NCI-H2196 (cell line): ENCODE data around the gene MPPED2.

ENCODE experiments used
- DNase-seq: peaks from one replicate; lab custom pipeline; 2025; ENCODE audit not compliant: unreplicated experiment; lab: John Stamatoyannopoulos, UW

MPPED2 gene

DNA sequence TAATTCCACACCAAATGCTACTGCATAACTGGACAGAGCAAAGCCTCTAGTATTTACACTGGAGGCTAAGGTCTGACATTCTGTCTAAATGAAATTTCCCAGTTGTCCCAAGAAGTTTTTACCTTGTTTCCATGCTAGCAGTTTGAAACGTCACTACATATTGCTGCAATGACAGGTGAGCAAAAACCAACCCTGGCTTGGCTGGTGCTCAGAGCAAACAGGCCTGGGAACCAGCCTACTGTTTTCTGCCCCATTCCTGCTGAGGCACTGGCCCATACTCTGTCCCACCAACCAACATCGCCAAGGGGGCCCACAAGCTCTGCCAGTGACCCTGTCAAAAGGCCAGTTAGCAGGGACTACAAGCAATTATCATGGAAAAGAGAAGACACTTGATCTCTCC is 131.1 kb downstream of the MPPED2 start:
- DNase-seq: no peak

DNA sequence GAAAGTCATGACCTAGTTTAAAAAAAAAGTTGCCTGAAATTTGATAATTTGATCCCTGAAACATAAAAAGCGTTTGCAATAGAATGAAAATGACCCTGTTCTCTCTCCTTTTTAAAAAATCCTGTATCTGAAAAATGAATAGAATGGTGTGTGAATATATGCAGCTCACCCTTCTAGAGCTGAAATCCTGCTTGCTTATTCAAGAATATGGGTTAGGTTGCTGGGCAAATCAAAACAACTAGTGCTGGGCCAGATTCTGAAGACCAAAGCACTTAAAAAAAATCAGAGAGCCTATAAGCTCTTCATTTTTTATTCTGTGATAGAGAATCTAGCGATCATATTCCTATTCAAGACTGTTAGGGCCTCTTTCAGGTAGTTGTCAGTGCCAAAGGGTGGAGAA is 131.6 kb downstream of the MPPED2 start:
- no peak for DNase-seq

DNA sequence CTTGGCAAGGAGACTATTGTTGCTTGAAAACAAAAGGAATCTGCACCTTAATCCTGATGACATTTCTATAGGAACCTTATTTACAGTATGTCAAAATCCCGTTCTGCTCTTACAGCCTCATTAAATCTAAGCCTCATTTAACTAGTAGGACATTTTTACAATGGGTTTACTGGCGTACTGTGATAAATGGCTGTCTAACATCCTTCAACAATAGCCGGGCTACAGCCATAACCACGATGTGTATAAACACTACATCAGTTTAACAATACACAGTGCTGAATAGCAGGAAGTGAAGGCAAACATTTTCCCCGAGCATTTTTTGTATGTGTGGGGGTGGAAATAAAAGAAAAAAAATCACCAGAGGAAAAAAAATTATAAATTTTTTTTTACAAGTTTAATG is 132.0 kb downstream of the MPPED2 start:
- no peak for DNase-seq

DNA sequence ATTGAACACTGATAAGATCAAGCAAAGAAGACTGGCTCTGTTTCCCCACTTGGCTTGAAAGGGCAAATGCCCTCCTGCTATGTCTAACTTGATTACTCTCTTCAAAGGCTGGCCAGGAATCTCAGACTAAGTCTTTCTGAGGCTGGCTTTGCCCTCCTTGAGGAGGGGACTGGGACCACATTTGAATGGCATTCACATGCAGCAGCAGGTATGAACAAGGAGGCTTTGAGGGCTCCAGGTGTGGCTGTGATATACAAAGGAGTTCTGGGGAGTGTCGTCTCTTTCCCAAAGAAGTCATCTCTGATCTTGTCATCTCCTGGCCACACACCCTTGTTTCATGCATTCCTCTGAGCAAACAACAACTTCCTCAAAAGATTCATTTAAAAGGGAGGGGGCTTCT is 132.4 kb downstream of the MPPED2 start:
- DNase-seq: no peak

DNA sequence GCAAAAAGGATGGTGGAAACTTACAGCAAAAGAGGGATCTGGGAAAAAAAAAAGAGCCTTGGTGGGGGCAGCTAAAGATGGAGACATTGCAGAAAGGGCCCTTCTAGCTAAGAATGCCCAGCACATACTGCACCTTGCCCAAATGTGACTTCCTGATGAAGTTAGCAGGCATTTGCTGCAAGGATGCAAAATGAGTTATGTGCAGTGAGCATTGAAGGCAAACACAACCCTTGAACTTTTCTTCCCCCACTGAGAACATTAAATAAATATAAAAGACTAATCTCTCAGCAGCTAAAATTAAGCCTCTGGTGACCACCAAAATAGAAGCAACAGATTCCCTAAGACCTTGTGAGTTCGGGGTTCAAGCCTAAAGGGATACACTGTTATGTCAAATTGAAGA is 133.3 kb downstream of the MPPED2 start:
- DNase-seq: no peak

DNA sequence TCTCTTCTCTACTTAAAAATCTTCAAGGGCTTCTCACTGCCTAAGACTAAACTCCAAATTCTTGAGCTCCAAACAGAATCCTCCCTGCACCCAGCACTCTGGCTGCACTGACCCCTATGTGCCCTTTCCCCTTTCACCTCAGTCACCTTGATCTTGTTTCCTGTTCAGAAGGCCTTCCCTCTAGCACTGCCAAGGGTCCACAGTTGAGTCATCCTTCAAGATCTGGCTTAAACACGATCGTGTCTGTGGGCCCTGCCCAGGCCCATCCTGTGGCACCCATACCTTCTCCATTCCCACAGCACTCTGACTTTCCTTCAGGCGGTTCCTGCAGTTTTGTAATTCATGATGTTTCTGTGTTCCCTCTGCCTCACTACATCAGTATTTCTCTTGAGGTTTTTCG is 134.0 kb downstream of the MPPED2 start:
- DNase-seq: no peak

DNA sequence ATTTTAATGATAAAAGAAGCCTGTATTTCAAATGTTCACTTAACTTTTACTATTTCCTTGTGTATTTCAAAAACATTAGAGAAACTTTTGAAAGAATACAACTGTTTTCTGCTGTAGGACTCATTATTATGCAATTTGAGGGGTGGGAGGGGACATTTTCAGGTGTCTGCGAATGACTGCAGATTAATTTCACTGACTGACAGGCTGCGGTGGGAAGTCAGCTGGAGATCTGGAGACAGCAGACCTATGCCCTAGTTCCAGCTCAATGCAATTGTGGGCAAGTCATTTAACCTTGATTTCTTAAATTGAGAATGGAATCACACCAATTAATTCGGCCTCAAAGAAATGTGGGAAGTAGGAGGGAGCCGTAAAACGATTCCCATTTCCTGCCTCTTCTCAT is 134.5 kb downstream of the MPPED2 start:
- DNase-seq: no peak

DNA sequence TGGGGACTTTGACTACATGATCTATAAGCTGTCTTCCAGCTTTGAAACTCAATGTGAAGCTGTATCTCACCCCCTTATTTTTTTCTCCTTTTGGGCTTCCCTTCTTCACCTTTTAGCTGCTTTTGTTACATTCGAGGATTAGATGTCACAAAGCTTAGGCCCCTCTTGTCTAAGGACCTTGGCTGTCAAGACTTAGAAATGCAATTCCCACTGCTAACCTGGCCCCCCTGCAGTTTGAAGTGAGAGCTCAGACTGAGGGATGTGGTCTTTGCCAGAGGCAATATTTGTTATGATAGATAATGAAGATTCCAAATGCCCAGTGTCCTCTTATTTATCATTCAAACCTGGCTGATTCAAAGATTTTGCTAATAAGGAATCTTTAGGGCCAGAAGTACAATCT is 135.0 kb downstream of the MPPED2 start:
- no peak for DNase-seq

DNA sequence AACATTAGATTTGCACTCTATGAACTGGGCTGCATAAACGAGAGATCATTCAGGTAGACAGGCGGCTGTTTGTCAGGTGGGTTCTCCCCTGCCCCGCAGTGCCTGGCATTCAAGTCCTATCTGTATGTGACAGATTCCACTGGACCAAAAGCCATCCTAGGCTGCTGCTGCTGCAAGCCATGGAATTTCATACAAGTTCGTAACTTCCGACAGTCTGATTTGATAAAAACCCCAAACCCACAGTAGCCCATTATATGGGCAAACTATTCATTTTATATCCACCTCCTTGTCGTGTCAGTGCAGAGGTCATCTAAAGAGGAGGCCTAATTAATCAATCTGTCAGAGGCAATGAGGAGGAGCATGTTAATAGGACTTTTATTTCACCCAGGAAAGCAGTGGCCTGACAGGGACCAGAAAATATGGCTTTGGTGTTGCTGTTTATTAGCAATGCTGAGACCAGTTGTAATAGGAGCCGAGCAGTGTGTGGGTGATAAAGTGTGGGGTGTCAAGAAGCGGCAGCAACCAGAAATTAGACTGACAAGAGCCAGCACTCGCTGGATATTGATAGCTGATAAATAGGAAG is 139.0 kb downstream of the MPPED2 start:
- DNase-seq: no peak

DNA sequence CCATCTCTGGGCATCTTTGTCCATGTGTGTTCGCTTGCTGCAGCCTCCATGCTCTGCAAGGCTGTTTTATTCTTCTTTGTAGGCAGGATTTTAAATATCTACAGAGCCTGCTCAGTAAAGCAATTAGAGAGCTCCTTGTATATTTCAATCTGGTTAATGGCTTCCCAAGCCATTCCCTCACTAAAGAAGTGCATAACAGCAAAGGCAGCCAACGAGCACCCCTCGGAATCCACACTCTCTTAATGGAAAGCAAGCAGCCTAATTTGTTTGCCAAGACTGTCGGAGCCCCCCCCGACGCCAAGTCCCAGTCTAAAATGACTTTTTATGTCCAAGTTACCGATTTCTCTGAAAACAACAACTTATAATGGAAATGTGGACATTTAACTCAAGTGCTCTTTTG is 139.6 kb downstream of the MPPED2 start:
- DNase-seq: no peak

DNA sequence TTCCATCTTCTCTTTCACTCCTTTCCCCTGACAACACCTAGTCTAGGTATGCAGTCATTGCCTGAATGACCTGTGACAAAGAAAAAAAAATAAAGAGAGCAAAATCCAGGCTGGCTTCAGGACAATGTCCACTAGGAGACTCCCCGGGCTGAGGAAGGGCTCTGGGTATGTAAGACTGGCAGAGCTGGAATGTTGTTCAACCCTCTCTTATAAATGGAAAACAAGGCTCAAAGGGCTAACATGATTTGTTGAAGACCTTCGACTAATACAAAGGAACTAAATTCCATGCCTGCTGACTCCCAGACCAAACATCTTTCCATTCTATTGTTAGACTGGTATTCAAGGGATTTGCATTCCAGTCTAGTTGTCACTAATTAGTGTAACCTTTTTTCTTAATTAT is 141.1 kb downstream of the MPPED2 start:
- no peak for DNase-seq

DNA sequence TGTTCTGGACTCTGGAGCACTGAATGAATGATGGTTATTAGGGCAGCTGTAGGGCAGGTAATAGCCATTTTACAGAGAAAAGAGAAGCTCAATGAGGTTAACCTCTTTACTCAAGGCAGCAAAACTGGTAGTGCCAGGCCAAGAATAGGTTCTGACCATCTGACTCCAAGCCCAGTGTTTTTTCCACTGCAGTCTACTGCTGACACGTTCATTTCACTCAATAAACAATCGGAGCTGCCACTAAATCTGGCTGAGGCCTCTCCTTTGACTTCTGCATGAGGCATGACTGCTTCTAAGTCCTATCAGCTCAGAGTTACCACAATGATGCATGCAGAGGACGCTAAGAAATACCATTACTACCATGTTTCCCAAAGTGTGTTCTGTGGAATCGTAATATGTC is 145.6 kb downstream of the MPPED2 start:
- DNase-seq: no peak

DNA sequence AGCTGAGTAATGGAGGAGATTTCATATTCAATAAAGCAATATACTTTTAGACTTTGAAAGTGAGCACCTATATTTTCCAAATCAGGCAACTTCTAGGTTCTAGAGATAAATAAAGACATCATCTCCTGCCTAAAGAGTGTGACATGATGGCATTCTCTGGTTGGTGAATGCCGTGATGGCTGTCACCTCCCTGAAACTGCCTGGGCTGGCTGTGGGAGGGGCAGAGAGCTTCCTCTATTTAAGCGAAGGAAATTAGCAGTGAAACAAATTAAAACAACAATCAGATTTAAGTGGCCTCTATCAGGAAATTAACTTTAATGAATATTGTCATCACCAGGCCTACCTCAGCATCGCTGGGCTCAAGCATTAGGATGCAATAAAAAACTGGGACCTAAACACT is 149.4 kb downstream of the MPPED2 start:
- no peak for DNase-seq

DNA sequence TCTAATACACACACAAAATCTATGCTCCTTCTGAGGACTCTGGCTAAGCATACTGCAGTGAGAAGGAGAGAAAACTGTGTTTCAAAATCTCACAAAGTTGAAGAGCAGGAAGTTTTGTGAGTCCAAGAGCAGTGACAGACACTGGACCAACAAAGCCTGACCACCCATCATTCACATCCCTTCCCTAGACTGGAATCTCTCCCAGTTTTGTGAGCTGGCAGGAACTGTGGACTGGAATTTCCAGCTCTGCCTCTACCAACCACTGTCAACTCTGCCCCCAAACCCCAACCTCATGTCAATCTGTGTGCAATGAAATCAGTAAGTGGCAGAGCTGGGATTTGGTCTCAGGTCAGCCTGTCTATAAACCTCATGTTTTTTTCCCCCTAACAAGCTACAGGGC is 150.7 kb downstream of the MPPED2 start:
- no peak for DNase-seq

DNA sequence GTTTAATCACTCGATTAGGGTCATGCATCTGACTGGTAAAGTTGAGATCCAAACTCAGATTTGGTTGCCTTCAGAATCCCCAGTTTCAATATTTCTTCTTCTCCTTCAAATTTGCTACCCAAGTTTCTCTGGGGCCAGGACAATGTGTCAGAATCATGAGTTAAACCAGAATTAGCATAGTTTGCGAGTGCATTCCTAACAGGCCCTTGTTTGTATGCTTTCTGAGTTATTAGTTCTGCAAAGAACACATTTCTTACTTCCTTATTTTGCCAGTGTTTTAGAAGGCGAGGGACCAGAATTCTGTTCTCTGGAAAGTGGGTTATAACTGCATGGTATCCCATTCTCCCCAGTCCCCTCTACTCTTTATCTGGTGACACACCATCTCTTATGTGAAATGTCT is 151.3 kb downstream of the MPPED2 start:
- DNase-seq: no peak

DNA sequence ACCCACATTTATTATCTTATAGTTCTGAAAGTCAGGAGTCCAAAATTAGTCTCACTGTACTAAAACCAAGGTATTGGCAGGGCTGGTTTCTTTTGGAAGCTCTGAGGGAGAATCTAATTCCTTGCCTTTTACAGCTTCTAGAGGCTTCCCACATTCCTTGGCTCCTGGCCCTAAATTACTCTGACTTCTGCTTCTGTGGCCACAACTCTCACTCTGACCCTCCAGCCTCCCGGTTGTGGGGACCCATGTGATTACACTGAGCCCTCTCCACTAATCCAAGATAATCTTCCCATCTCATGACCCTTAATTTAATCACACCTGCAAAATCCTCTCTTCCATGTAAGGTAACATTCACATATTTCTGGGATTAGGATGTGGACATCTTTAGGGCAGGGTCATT is 152.3 kb downstream of the MPPED2 start:
- DNase-seq: no peak

DNA sequence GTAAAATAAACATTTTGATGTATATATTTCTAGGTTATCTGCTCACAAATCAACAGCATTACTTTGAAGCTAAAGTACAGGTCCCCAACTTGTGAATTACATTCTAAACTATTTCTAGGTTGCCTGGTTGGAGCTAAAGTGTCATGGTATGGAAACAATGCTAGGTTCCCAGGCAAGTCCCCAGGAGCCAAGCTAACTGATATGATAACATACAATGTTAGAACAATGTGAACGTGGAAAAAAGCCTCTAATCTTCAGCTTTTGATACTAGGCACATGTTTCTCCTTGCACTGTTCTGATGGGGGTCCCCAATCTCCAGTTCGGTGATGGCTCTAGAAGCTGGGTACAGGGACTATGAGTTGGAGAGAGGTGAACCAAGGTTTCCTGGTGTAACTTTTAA is 153.4 kb downstream of the MPPED2 start:
- no peak for DNase-seq

DNA sequence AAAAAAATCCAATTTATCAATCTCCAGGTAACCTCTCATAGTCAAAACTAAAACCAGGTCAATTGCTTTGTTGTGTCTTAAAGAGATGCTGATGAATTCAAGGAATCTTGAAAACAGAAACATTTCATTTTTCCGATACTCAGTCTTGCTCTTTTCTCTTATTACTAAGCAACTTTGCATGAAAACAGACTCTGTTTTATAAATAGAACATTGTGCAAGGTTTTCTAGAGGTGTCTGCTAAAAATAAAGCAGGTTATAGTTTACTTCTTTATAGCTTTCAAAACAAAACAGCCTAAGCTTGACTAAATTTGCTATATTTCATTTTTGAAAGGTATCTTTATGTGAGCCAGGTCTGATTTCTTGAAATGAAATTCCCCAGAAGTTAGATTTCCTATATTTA is 154.0 kb downstream of the MPPED2 start:
- no peak for DNase-seq

DNA sequence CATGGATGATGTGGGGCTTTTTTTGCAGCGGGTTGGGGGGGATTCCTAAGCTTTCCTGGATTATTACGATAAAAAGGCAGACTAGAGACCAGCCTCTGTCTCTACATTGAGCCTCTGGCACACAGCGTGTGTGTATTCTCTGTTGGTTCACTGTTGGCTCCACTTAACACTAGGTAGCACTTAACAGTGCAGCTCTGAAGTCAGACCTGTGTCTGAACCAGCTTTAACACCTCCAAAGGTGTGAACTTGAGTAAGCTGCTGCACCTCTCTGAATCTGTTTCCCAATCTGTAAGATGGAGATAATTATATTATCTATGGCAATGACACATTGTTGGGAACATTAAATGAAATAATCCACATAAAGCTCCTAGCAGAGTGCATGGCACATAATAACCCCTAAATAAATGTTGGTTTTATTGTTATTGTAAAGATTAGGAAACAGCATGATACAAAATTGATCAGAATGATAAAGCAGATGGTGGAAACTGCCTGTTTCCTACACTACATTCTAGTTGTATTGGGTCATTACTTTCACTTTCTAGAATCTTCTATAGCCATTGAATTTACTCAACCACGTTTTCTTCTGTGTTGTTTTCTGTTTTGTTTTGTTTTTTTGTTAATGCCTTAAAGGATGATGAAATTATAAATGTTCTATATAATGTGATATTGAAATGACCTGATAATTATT is 154.9 kb downstream of the MPPED2 start:
- DNase-seq: no peak

DNA sequence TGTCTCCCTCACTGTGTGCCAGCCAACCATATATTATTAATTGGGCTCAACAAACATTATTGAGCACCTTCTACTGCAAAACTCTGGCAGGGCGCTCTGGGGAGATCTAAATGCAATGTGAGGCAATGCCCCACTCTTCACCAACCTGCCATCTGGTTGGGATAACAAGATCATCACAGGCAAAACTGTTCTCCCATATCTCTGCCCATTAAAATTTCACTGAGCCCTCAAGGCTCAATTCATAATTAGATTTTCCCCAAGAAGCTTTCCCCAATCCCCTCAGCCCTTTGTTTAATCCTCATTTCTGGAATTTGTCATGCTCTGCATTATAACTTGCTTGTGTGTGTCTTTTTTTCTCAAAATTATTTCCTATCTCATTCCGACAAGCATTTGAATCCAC is 156.6 kb downstream of the MPPED2 start:
- DNase-seq: no peak

DNA sequence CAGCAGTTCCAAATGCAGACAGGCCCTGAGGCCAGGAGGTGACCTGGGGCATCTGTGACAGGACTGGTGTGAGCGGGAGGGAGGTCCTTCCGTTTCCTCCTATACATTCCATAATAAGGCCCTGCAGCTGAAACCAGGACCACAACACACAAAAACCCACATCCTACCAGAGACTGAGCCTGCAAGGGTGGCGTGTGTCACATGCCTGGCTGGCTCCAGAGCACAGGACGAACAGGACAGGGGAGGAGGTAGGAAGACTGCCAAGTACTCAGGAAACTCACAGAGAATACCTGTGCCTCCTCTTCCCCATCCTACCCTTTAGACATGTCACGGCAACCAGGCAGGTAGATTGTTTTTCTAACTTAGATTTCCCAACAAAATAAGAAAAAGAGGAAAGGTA is 159.4 kb downstream of the MPPED2 start:
- no peak for DNase-seq

DNA sequence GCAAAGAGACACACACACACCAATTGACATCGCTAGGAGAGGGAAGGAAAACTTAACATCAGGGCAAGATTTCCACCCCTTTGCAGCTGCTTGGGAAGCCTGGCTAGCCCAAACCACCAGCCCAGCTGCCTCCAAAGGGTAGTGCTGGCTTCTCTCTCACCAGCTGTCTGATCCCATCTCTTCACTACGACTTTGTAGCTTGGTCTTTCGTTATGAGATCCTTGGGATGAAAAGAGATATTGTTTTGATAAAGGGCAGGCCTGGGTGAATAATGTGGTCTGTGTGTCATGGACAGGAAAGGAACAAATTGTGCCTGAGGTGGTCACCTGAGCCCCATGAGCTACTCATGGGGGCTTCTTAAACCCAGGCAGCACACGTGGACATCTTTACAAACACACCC is 161.3 kb downstream of the MPPED2 start:
- DNase-seq: no peak

DNA sequence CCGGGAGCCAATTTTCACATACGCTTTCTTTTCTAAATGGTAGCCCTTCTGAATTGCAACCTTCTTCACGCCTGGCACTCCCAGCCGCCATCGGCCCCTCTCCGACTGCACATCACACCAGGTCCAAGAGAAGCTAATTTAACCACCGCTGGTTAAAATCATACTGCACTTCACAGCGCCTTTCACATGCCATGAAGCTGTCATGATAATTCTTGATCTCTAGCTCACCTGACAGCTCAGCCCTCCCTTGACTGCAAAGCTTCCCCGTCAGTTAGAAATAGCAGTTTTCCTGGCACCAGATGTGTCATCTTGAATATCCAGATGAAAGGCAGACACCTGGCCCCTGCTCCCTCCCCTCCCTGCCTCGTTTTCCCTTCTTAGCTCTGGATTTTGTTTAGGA is 161.8 kb downstream of the MPPED2 start:
- DNase-seq: no peak
